ENCODE data around the gene CGB8. TPM values are rescaled to one million over a fixed set of nuclear protein-coding genes. Genes with fewer than 3 reads are reported as not detected.
"Not testable (repeated sequence)": the region's sequence is repeated elsewhere in the genome, so short reads cannot be mapped to it uniquely, and the experiment has no call there.

The CGB8 gene
- total RNA-seq, 2 experiments from 2014 or later: not detected

- POLR2A ChIA-PET, H3K4me1 Mint-ChIP-seq, H3K27ac Mint-ChIP-seq, H3K36me3 Mint-ChIP-seq, H3K27me3 Mint-ChIP-seq, H3K9me3 Mint-ChIP-seq: not testable (repeated sequence)
- peak within 1 kb of the TSS; percentile 53 for H3K4me3 Mint-ChIP-seq
- DNase-seq (peak; percentile 64), ATAC-seq (ENCODE audit: low read depth) (peak; percentile 75)
These were observed 17.1 kb downstream of the CGB8 start, which contains the start of gene CGB2 for GRCh38 chr19:49031642-49032301. Gene CGB2 (plus strand): TSS chr19:49031890. CDS start chr19:49032096, 206 bp downstream.

- POLR2A ChIA-PET; H3K4me1 Mint-ChIP-seq; H3K36me3 Mint-ChIP-seq; DNase-seq; ATAC-seq (ENCODE audit: low read depth); H3K27ac Mint-ChIP-seq; H3K4me3 Mint-ChIP-seq; H3K27me3 Mint-ChIP-seq; H3K9me3 Mint-ChIP-seq: not testable (repeated sequence)
These were observed 18.6 kb downstream of the CGB8 start for GRCh38 chr19:49030323-49030722.

GRCh38 chr19:49029749-49030148 is 19.2 kb downstream of the CGB8 start:
- DNase-seq; POLR2A ChIA-PET; H3K4me3 Mint-ChIP-seq; H3K27me3 Mint-ChIP-seq; ATAC-seq (ENCODE audit: low read depth); H3K4me1 Mint-ChIP-seq; H3K27ac Mint-ChIP-seq; H3K36me3 Mint-ChIP-seq; H3K9me3 Mint-ChIP-seq: not testable (repeated sequence)

- ATAC-seq (ENCODE audit: low read depth); H3K4me1 Mint-ChIP-seq; POLR2A ChIA-PET; H3K9me3 Mint-ChIP-seq; H3K27ac Mint-ChIP-seq; H3K36me3 Mint-ChIP-seq; H3K27me3 Mint-ChIP-seq; H3K4me3 Mint-ChIP-seq; DNase-seq: not testable (repeated sequence)
These were observed 20.2 kb downstream of the CGB8 start for GRCh38 chr19:49028686-49029085.

DNA sequence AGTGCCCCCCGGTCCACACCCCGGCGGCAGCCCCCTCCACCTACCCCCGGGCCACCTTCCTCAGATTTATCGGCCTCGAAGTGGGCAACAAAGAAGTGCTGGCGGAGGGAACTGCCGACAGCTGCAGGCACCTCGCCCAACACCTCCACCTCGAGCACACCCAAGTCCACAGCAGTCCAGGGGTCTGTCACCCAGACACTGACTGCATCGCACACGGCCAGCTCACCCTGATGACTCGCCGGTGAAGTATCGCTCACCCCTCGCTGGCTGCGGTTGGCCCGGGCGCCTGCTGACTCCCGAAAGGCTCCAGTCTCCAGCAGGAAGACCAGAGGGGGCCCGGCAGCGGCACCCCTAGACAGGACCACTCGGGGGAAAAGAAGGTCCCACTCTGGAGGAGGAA is 23.3 kb downstream of the CGB8 start:
- DNase-seq; H3K4me1 Mint-ChIP-seq; POLR2A ChIA-PET; H3K9me3 Mint-ChIP-seq; H3K27me3 Mint-ChIP-seq; H3K4me3 Mint-ChIP-seq; H3K36me3 Mint-ChIP-seq; H3K27ac Mint-ChIP-seq; ATAC-seq (ENCODE audit: low read depth): not testable (repeated sequence)

GRCh38 chr19:49025088-49025487 is 23.8 kb downstream of the CGB8 start:
- not testable (repeated sequence) for ATAC-seq (ENCODE audit: low read depth); H3K4me1 Mint-ChIP-seq

DNA sequence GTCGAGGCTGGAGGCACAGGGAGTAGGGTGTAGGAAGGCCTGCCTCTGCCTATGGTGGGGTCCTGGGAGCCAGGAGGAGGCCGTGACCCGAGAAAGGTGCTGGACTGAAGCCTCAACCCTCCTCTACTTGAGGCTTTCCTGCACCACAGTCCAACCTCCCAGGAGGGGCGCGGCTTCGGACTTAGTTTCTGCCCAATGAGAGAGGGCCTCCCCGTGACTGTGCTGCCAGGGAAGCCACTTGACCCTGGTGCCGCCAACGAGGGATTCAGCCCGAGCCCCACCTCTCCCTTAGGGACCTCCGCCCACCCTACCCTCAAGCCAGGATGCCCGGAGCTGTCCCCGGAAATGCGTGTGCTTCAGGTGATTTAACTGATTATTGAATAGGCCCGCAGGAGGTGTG is 24.7 kb downstream of the CGB8 start, which contains the start of gene CGB3:
TSS of gene CGB3 (minus strand) at position 101 of the 400 bp plus-strand sequence. CDS start 362 bp downstream, outside the sequence.
- H3K27ac Mint-ChIP-seq; H3K9me3 Mint-ChIP-seq; DNase-seq; POLR2A ChIA-PET; H3K4me1 Mint-ChIP-seq; H3K4me3 Mint-ChIP-seq; ATAC-seq (ENCODE audit: low read depth); H3K36me3 Mint-ChIP-seq: not testable (repeated sequence)
- H3K27me3 Mint-ChIP-seq: peaks cover 17% of the 10 kb centered on the region

More at GRCh38 chr19:49025088-49025487, 23.8 kb downstream of the CGB8 start:
- DNase-seq, H3K9me3 Mint-ChIP-seq, H3K36me3 Mint-ChIP-seq, H3K27me3 Mint-ChIP-seq, POLR2A ChIA-PET, H3K27ac Mint-ChIP-seq, H3K4me3 Mint-ChIP-seq: not testable (repeated sequence)

DNA sequence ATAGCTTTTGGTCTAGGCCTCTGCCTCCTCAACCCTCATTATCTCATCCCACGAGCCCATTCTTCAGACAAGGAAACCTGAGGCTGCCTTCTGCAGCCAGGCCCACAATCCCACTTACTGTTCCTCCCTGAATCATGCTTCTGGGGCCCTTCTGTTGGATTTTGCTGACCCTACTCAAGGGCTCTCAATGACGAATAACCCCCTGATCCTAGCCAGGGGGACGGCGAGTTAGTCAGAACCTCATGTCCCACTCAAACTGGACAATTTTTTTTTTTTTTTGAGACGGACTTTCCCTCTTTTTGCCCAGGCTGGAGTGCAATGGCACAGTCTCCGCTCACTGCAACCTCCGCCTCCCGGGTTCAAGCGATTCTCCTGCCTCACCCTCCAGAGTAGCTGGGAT is 26.8 kb downstream of the CGB8 start:
- DNase-seq: no peak
- Mint-ChIP-seq H3K27ac (no peak overlapping the region), H3K4me1 (peaks cover 22% of the 10 kb centered on the region), H3K27me3 (peaks cover 22% of the 10 kb centered on the region), H3K9me3 (no peaks in the 10 kb centered on the region), H3K36me3 (no peaks in the 10 kb centered on the region), H3K4me3 (no peak overlapping the region)
- no peak for ATAC-seq (ENCODE audit: low read depth)
- POLR2A ChIA-PET: interaction anchor here (0.6 kb wide), 2 partner anchors 403 to 752 kb away, joined by 3 to 5 read pairs; partner anchors contain the start of gene GFY

DNA sequence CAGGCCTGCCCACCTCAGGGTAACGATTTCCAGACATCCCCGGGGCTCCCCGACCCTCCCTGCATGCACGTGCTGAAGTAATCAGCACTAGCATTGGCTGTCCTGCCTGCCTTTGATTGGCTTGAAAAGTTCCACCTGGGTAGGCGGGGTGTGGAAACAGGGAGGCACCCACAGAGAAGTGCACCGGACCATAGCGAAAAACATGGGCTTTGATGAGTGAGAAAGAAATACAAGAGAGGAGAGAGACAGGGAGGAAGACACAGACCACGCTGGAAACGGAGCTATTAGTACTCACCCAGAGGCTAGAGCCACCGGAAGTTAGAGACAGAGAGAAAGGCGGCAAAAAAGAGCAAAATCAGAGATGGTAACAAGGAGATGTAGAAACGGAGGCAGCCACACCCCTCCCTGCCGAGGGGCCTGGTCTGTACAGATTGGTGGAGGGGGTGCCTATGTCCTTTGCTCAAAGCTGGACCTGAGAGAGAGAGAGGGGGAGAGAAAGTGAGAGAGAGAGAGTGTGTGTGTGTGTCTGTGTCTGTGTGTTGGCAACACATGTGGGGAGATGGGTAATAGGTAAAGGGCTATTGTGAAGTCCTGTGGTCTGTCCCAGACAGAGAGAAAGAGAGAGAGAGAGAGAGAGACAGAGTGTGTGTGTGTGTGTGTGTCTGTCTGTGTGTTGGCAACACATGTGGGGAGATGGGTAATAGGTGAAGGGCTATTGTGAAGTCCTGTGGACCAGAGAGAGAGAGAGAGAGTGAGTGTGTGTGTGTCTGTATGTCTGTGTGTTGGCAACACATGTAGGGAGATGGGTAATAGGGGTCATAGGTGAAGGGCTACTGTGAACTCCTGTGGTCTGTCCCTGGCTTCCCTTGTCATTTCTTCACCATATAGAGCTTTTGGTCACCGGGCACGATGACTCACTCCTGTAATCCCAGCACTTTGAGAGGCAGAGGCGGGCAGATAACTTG is 27.7 kb downstream of the CGB8 start:
- Mint-ChIP-seq H3K9me3 (no peaks in the 10 kb centered on the region), H3K27me3 (peaks cover 22% of the 10 kb centered on the region), H3K36me3 (no peaks in the 10 kb centered on the region), H3K4me3 (no peak overlapping the region), H3K4me1 (peaks cover 22% of the 10 kb centered on the region), H3K27ac (peak overlapping the region; percentile 32)
- no peak for DNase-seq
- ATAC-seq (ENCODE audit: low read depth): no peak
- POLR2A ChIA-PET: no interaction called here

DNA sequence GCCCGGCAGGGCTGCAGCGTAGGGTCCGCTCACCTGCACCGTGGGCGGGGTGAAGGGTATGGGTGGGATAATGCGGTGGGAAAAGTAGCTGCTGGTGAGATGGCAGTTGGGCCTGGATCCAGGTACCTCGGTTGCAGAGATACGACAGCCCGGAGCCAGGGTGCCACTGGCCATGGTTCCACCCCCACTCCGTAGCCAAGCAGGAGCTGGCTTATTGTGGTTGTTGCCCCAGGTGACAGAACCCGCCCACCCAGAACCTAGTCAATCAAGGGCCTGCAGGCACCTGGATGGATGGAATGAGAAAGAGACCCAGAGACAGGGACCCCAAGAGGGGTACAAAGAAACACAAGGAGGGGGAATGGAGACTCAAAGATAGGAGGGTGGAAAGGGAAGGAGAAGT is 28.6 kb downstream of the CGB8 start:
- no peak overlapping the region for H3K4me3 Mint-ChIP-seq
- no peak overlapping the region for H3K27ac Mint-ChIP-seq
- no peak for DNase-seq
- no peaks in the 10 kb centered on the region for H3K9me3 Mint-ChIP-seq
- H3K4me1 Mint-ChIP-seq: peaks cover 22% of the 10 kb centered on the region
- ATAC-seq (ENCODE audit: low read depth): no peak
- H3K36me3 Mint-ChIP-seq: no peaks in the 10 kb centered on the region
- H3K27me3 Mint-ChIP-seq: peaks cover 22% of the 10 kb centered on the region
- POLR2A ChIA-PET: interaction anchor here (0.6 kb wide), 1 partner anchor 26 kb away, joined by 4 read pairs; the partner anchor contains the start of gene RUVBL2

DNA sequence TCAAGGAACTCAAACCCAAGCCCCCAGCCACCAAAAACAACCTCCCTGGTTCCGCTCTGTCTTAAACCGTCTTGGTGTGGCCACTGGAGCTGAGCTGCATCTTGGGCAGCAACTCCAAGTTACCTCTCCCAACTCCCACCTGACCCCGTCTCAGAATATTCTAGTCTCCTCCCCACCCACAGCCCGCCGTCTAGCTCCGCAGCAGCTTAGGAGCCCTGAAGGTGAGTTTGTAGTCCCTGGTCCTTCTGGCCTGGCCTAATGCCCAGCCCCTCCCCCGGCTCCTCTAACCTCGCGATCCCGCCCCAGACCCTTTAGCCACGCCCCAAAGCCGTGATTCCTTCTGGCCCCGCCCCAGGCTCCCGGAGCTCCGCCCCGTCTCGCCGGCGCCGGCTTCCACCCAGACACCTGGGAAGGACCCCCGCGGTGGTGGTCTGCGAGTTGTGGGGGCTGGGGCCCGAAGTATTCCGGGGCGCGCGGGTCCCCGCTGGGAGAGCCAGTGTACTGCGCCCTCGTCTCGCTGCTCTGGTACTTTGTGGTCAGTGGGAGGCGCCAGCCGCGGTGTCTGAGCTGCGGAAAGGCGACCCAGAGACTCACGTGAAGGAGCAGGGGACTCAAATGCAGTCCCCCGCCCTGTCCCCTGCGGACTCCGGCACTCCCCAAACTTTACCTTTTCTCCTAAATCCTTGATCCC is 29.5 kb downstream of the CGB8 start:
- Mint-ChIP-seq H3K4me3 (peak overlapping the region; percentile 81), H3K9me3 (no peaks in the 10 kb centered on the region), H3K27ac (peak overlapping the region; percentile 64), H3K36me3 (no peaks in the 10 kb centered on the region), H3K27me3 (peaks cover 22% of the 10 kb centered on the region), H3K4me1 (peaks cover 22% of the 10 kb centered on the region)
- DNase-seq (peak; percentile 76), ATAC-seq (ENCODE audit: low read depth) (peak; percentile 19)
- POLR2A ChIA-PET: interaction anchor here (0.6 kb wide), 1 partner anchor 25 kb away, joined by 4 read pairs; the partner anchor contains the start of gene RUVBL2

- peak; percentile 46 for DNase-seq
- Mint-ChIP-seq H3K27me3 (peaks cover 22% of the 10 kb centered on the region), H3K27ac (peak overlapping the region; percentile 64), H3K4me3 (peak overlapping the region; percentile 81), H3K4me1 (peaks cover 22% of the 10 kb centered on the region)
- POLR2A ChIA-PET: interaction anchor here (0.7 to 1.3 kb wide), 3 partner anchors 25 to 316 kb away, joined by 3 to 5 read pairs (median 3); partner anchors contain the start of genes CD37, GYS1 and RUVBL2
- H3K36me3 Mint-ChIP-seq, H3K9me3 Mint-ChIP-seq: not testable (repeated sequence)
- ATAC-seq (ENCODE audit: low read depth): peak; percentile 20
These were observed 30.3 kb downstream of the CGB8 start for GRCh38 chr19:49018388-49019241.
